HG03342 (cell line): Measurements from ENCODE around the gene FNDC10.
A peak's percentile ranks its signal among the peaks of the same experiment; 100 is the strongest.
"Not testable (repeated sequence)": the region's sequence is repeated elsewhere in the genome, so short reads cannot be mapped to it uniquely, and the experiment has no call there.

Experiments used
- ATAC-seq: cut with Tn5 transposase; IDR thresholded peaks from one replicate; pipeline ENCODE4 v1.9.1; 2021; ENCODE audit warnings: mild to moderate bottlenecking, moderate library complexity; ENCODE audit not compliant: unreplicated experiment

The FNDC10 gene

GRCh38 chr1:1599935-1600860 is at the start of gene FNDC10:
Gene FNDC10 (minus strand): TSS chr1:1600135. CDS start chr1:1600015, 120 bp downstream.
- no peak for ATAC-seq

GRCh38 chr1:1648265-1648664 is 48.3 kb upstream of the FNDC10 start:
- ATAC-seq: not testable (repeated sequence)

DNA sequence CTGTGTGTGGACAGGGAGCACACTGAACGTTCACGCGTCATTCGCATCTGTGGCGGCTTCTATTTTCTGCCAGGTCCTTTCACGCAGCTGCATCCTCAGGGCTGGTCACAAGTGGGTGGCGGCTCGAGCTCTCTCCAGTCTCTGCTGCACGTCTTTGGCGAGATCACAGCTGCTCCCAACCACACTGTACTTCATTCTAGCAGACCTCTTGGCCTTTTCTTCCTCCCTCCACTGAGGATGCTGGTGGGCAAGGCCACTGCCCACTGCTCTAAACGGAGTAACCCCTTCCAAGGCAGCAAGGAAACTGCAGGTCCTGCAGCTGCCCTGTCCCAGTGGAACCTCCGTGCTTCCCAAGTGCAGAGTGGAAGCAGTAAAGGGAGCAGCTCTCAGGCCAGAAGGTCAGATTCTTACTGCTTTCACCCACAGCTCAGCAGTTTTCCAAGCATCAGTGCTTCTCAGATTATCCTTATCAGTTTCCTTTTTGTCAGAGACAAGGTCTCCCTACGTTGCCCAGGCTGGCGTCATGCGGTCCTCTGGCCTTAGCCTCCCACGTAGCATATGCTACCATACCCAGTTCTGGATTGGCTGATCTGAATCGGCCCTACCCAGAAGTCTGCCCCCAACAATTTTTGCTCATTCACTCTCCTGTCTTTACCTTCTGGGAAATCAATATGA is 47.8 kb upstream of the FNDC10 start:
- ATAC-seq: not testable (repeated sequence)

- not testable (repeated sequence) for ATAC-seq
Observed at GRCh38 chr1:1646326-1646725, 46.4 kb upstream of the FNDC10 start.

DNA sequence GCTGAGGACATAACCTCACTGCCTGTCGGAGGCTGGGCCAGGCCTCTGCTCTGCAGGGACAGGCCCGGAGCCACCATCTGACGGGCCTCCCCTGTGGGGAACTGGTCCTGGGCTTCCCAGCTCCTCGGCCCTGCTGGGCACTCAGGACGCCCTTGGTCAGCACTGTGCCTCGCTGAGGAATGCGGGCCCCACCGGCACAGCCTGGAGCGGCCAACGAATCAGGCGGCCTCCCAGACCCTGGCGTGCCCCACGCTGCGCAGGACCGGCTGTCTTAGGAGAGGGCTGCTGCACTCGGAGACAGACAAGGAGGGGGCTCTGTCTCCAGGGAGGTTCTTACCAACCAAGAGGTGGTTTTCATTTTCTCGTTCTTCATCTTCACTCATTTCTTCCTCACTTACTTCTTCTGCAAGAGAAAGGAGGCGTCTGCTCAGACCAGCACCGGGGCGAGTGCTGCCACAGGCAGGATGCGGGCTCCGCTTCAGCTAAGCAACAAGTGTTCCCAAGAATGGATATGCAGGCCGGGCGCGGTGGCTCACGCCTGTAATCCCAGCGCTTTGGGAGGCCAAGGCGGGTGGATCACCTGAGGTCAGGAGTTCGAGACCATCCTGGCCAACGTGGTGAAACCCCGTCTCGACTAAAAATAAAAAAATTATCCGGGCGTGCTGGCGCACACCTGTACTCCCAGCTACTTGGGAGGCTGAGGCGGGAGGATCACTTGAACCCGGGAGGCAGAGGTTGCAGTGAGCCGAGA is 41.0 kb upstream of the FNDC10 start:
- not testable (repeated sequence) for ATAC-seq

DNA sequence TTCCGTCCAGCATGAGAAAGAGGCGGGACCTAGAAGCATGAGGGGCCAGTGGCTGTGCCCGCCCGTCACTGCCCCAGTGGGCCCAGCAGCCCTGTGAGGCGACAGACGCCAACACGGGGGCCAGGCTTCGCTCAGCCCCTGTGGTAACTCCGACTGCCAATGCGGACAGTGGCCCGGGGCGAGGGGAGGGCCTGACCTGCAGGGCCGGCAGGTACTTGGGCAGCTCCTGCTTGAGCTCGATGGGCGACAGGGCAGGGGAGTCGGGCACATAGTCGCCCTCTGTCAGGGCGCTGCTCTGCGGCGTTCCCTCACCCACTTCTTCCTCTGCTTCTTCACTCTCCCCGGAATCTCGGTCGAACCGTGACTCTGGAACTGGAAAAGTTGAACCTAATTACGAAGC is 40.1 kb upstream of the FNDC10 start:
- not testable (repeated sequence) for ATAC-seq

- not testable (repeated sequence) for ATAC-seq
Observed at GRCh38 chr1:1639368-1639767, 39.4 kb upstream of the FNDC10 start.

DNA sequence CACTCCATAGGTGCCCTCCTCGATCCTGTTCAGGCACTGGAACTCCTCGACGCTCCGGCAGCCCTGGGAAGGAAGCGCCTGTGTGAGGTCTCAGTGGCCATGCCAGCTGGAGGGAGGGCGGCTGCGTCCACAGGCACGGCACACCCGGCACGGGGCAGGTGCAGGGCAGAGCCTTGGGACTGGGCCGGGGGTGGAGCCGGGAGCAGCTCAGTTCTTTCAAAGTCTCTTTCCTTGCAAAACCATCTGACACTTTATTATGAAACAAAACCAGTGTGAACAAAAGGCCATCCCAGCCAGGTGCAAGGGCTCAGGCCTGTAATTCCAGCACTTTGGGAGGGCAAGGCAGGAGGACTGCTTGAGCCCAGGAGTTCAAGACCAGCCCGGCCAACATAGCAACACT is 38.6 kb upstream of the FNDC10 start:
- not testable (repeated sequence) for ATAC-seq

- not testable (repeated sequence) for ATAC-seq
Observed at GRCh38 chr1:1637479-1637875, 37.5 kb upstream of the FNDC10 start.

GRCh38 chr1:1636621-1637478 is 36.9 kb upstream of the FNDC10 start:
- not testable (repeated sequence) for ATAC-seq

DNA sequence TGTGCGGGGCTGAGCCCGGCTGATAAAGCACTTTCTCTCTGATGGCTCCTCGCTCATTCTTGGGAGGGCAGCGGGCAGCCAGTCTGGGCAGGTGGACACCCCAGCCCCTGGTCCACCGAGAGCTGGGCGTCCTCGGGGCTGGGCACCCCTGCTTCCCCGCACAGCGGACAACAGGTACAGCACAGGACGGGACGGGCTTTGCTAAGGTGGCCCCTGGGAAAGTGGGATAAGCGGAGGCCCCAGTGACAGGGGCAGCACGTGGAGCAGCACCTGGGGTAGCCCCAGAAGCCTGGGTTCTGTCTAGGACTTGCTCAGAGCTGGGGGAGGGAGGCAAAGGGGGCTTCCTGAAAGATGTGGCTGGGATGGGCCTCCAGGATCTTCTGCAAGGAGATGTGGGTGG is 34.7 kb upstream of the FNDC10 start:
- not testable (repeated sequence) for ATAC-seq

GRCh38 chr1:1633409-1633808 is 33.5 kb upstream of the FNDC10 start:
- not testable (repeated sequence) for ATAC-seq

- ATAC-seq: no peak
Observed at GRCh38 chr1:1631782-1632420, 32.0 kb upstream of the FNDC10 start, which contains the start of gene MMP23B. Gene MMP23B (plus strand): TSS chr1:1632173. CDS start chr1:1632219, 46 bp downstream.

GRCh38 chr1:1630965-1631781 is 31.2 kb upstream of the FNDC10 start:
- ATAC-seq: no peak

DNA sequence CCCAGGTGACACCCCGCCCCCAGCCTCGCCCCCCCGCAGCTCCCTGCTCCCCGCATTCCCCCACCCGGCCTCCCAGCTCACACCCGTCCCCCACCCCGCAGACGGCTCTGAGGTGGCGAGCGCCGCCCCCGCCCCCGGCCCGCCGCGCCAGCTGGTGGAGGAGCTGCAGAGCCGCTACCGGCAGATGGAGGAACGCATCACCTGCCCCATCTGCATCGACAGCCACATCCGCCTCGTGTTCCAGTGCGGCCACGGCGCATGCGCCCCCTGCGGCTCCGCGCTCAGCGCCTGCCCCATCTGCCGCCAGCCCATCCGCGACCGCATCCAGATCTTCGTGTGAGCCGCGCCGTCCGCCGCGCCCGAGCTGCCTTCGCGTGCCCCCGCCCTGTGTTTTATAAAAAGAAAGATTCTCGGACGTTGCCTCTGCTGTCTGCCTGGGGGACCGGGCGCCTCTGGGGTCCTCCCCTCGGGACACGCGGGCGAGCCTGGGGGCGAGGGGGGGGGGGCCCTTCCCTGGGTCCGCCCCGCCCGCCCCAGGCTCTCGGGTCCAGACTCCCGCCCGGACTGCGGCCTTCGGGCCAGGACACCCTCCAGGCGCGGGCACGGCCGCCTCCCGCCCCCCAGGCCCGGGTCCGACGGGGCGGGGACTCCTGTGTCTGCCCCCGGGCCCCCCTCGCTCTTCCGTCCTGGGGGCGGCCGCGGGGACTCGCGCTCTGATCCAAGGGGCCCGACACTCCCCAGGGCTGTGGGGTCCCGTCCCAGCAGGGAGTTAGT is 30.4 kb upstream of the FNDC10 start:
- ATAC-seq: peak; percentile 59

DNA sequence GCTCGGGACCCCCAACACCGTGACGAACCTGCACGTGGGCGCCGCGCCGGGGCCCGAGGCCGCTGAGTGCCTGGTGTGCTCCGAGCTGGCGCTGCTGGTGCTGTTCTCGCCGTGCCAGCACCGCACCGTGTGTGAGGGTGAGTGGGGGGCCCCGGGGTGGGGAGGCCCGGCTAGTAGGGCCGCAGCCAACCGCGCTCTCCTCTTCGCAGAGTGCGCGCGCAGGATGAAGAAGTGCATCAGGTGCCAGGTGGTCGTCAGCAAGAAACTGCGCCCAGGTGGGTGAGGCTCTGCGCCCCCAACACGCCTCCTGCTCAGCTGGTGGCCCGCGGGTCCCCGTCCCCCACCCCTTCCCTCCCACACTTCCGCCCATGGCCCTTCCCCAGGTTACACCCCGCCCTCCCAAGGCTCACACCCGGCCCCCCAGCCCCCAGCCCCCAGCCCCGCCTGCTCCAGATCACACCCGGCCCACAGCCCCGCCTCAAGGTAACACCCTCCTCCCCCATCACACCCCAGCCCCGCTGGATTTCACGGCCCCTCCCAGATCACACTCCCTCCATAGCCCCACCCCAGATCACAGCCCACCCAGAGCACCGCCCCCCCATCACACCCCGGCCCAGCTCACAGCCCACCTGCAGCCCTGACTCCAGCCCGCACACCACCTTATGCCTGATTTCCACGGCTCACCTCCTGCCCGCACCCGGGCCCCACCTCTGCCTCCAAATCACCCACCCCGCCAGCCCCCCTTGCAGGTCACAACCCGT is 29.7 kb upstream of the FNDC10 start:
- no peak for ATAC-seq

GRCh38 chr1:1628754-1629429 is 29.0 kb upstream of the FNDC10 start:
- no peak for ATAC-seq
